A549 treated with Mapracorat at 1 μM for 4 hours (cell line): ENCODE measurements around the gene AGFG1. TPM values are rescaled to one million over a fixed set of nuclear protein-coding genes. Genes with fewer than 3 reads are reported as not detected.

Experiments
- total RNA-seq: library from RNA; stranded (reverse); fragments of 200-300 nt; extraction: Qiagen RNA extraction; gene quantifications from 5 replicates; pipeline ENCODE4 v1.2.3, GENCODE V29; 2022

Gene AGFG1, protein sequence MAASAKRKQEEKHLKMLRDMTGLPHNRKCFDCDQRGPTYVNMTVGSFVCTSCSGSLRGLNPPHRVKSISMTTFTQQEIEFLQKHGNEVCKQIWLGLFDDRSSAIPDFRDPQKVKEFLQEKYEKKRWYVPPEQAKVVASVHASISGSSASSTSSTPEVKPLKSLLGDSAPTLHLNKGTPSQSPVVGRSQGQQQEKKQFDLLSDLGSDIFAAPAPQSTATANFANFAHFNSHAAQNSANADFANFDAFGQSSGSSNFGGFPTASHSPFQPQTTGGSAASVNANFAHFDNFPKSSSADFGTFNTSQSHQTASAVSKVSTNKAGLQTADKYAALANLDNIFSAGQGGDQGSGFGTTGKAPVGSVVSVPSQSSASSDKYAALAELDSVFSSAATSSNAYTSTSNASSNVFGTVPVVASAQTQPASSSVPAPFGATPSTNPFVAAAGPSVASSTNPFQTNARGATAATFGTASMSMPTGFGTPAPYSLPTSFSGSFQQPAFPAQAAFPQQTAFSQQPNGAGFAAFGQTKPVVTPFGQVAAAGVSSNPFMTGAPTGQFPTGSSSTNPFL
- total RNA-seq: 105 to 134 TPM (median 115 TPM) in 5 replicates

DNA sequence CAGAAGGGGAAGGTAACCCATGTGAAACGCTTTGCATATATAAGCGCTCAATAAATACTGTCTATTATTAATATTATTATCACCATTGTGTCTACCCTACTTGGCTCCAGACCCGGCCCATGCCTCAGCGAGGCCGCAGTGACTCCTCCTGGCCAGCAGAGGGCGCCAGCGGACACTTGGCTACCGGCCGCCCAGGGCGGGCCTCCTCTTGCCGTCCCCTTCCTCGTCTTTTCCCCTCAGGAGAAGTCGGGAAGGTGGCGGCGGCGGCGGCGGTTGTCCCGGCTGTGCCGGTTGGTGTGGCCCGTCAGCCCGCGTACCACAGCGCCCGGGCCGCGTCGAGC lies at the start of gene AGFG1:
Gene AGFG1 (plus strand): TSS at position 233 of the 341 bp plus-strand sequence. CDS start 266 bp downstream, outside the sequence.

DNA sequence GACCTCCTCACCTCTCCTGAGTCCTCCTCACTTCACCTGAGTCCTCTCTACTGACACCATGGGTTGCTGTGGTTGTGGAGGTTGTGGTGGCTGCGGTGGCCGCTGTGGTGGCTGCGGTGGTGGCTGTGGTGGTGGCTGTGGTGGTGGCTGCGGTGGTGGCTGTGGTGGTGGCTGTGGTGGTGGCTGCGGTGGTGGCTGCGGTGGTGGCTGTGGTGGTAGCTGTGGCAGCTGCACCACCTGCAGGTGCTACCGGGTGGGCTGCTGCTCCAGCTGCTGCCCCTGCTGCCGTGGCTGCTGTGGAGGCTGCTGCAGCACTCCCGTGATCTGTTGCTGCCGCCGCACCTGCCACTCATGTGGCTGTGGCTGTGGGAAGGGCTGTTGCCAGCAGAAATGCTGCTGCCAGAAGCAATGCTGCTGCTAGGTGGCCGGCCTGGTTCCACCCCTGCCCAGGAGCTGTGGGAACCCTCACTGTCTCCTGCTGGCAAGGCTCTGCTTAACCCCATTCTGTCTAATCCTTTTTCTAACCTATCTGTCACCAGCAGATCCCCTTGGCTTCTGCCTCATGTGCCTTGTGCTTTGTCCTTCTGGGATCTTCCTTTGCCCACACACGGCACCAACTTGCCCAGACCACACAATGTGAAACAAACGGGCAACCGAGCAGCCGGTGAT lies 127.0 kb downstream of the AGFG1 start, which contains the start of gene SCYGR2:
Gene SCYGR2 (plus strand): TSS at position 59 of the 669 bp plus-strand sequence. CDS start 0 bp downstream, at position 59.

Other genes with a start within 250 kb of the AGFG1 start
- gene MFF, start 146.9 kb upstream of the AGFG1 start, total RNA-seq: 97.7 to 123 TPM (median 102 TPM) in 5 replicates
- 7.5 to 8.8 TPM (median 7.6 TPM) in 5 replicates for gene TM4SF20, start 92.8 kb upstream of the AGFG1 start, total RNA-seq
- not detected in 5 replicates for gene SCYGR1, start 84.2 kb upstream of the AGFG1 start, total RNA-seq
- gene SCYGR2, start 126.7 kb downstream of the AGFG1 start, total RNA-seq: not detected in 5 replicates
- gene SCYGR3, start 142.7 kb downstream of the AGFG1 start, total RNA-seq: not detected in 5 replicates
- not detected in 5 replicates for gene SCYGR4, start 145.3 kb downstream of the AGFG1 start, total RNA-seq
- gene SCYGR5, start 194.6 kb downstream of the AGFG1 start, total RNA-seq: not detected in 5 replicates
- gene SLC19A3, start 245.9 kb downstream of the AGFG1 start, total RNA-seq: 2.6 to 3.7 TPM (median 2.9 TPM) in 5 replicates